ENCODE results near the gene RBM28. TPM values are rescaled to one million over a fixed set of nuclear protein-coding genes. Genes with fewer than 3 reads are reported as not detected.

RBM28 gene
- total RNA-seq, 1 experiment from 2014 or later: 100 TPM

DNA sequence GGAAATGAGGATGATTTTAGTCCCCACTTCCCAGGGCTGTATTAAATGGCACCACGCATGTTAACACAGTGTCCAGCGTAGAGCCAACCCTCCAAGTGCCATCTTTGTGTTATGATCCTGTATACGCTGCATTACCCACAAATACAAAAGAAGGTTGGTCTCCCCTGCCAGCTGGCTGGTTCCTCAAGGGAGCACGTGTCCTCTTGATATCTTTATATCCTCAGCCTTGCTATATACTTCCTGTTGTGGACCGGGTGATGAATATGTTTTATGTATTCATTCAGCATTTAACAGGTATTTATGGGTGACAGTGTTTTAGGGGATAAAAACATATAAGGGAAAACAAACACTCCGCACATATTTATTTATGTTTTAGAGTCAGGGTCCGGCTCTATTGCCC, 41.0 kb upstream of the RBM28 start:
- H3K4me1 ChIP-seq (ENCODE audit: insufficient read depth, low read length, poor library complexity, severe bottlenecking): peaks cover 10% of the 10 kb centered on the region
- H3K9me3 ChIP-seq (ENCODE audit: low read depth, low read length, poor library complexity, severe bottlenecking): no peaks in the 10 kb centered on the region
- no peaks in the 10 kb centered on the region for H3K36me3 ChIP-seq (ENCODE audit: insufficient read depth, low read length, poor library complexity, severe bottlenecking)
- intact Hi-C loops (cut with micrococcal nuclease; ENCODE audit: unreplicated experiment): no loop called here
- no peaks in the 10 kb centered on the region for H3K27me3 ChIP-seq (replicated peaks; ENCODE audit: insufficient read depth, low read depth, low read length, poor library complexity)
- no peak overlapping the region for H3K27ac ChIP-seq (ENCODE audit: low read depth, low read length, poor library complexity, severe bottlenecking)
- H3K4me3 ChIP-seq (ENCODE audit: low read depth, low read length, poor library complexity, severe bottlenecking): no peak overlapping the region
- DNase-seq (ENCODE audit: low spot score): no peak
- ChIA-PET CTCF (interaction anchor here (1.2 kb wide), 1 partner anchor 13 kb away, joined by 6 read pairs; no protein-coding TSS in a partner anchor), POLR2A (ENCODE audit: low non-redundant PET) (no interaction called here)
- no TSS peak for BruUV-seq (replicated peaks)
- TF ChIP-seq, protein P1, sequence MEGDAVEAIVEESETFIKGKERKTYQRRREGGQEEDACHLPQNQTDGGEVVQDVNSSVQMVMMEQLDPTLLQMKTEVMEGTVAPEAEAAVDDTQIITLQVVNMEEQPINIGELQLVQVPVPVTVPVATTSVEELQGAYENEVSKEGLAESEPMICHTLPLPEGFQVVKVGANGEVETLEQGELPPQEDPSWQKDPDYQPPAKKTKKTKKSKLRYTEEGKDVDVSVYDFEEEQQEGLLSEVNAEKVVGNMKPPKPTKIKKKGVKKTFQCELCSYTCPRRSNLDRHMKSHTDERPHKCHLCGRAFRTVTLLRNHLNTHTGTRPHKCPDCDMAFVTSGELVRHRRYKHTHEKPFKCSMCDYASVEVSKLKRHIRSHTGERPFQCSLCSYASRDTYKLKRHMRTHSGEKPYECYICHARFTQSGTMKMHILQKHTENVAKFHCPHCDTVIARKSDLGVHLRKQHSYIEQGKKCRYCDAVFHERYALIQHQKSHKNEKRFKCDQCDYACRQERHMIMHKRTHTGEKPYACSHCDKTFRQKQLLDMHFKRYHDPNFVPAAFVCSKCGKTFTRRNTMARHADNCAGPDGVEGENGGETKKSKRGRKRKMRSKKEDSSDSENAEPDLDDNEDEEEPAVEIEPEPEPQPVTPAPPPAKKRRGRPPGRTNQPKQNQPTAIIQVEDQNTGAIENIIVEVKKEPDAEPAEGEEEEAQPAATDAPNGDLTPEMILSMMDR (conservative IDR thresholded peaks at IDR 0.05; ENCODE audit: low read depth, low read length): no peak
- no peak for TF ChIP-seq EZH2 (IDR thresholded peaks at IDR 0.05; ENCODE audit: borderline replicate concordance, low read depth, low read length, poor library complexity, severe bottlenecking)

DNA sequence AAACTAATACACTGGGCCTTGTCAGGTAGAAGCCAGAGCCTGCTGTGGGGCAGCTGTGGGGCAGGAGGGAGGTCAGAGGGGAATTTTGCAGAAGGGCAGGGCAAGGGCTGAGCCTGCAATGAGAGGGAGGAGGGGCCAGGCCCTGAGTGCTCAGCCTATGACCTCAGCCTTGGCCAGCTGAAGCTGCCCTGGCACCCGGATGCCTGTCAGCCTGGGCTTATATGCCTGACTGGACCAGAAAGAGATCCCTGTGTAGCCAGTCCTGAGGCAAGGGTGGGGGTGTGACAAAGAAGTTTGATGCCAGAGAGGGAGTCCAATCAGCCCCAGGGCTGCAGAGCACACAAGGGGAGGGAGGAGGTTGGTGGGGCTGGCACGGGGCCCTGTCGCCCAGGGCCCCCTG, 40.1 kb upstream of the RBM28 start:
- Histone ChIP-seq H3K4me3 (ENCODE audit: low read depth, low read length, poor library complexity, severe bottlenecking) (no peak overlapping the region), H3K9me3 (ENCODE audit: low read depth, low read length, poor library complexity, severe bottlenecking) (no peaks in the 10 kb centered on the region), H3K4me1 (ENCODE audit: insufficient read depth, low read length, poor library complexity, severe bottlenecking) (peaks cover 10% of the 10 kb centered on the region), H3K27ac (ENCODE audit: low read depth, low read length, poor library complexity, severe bottlenecking) (no peak overlapping the region), H3K27me3 (replicated peaks; ENCODE audit: insufficient read depth, low read depth, low read length, poor library complexity) (no peaks in the 10 kb centered on the region), H3K36me3 (ENCODE audit: insufficient read depth, low read length, poor library complexity, severe bottlenecking) (no peaks in the 10 kb centered on the region)
- no TSS peak for BruUV-seq (replicated peaks)
- ChIA-PET CTCF (interaction anchor here (1.2 kb wide), 1 partner anchor 14 kb away, joined by 6 read pairs; no protein-coding TSS in a partner anchor), POLR2A (ENCODE audit: low non-redundant PET) (no interaction called here)
- intact Hi-C loops (cut with micrococcal nuclease; ENCODE audit: unreplicated experiment): no loop called here
- no peak for DNase-seq (ENCODE audit: low spot score)
- TF ChIP-seq, protein P1 (conservative IDR thresholded peaks at IDR 0.05; ENCODE audit: low read depth, low read length): no peak
- no peak for TF ChIP-seq EZH2 (IDR thresholded peaks at IDR 0.05; ENCODE audit: borderline replicate concordance, low read depth, low read length, poor library complexity, severe bottlenecking)

DNA sequence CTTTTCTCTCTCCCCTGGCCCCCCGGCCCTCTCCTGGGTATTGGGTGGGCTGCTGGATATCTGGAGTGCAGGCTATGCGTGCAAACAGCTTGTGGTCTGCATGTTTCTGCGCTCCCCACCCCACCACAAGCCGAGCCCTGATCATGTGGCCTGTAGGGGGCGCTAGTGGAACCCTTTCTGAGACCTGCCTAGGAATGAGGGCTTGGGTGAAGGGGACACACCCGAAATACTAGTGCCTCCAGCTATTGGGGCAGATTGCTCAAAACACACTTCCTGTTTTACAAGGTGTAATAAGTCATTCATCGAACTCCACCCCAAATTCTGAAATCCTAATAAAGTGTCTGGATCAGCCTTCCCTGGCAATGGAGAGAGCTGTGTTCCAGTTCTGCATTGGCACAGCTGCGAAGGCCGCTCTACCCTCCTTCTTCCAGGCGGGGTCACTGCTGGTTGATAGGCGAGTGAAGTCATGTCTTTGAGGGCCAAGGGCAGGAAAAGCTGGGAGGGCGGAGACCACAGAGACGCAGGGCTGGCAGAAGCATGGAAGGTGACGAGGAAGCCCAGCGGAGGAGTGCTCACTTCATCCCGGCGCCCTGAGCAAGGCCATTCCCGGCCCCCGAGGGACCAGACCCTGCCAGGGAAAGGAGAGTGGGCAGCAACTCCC, 37.6 kb upstream of the RBM28 start:
- Histone ChIP-seq H3K4me1 (ENCODE audit: insufficient read depth, low read length, poor library complexity, severe bottlenecking) (no peaks in the 10 kb centered on the region), H3K36me3 (ENCODE audit: insufficient read depth, low read length, poor library complexity, severe bottlenecking) (no peaks in the 10 kb centered on the region), H3K27ac (ENCODE audit: low read depth, low read length, poor library complexity, severe bottlenecking) (no peak overlapping the region), H3K27me3 (replicated peaks; ENCODE audit: insufficient read depth, low read depth, low read length, poor library complexity) (no peaks in the 10 kb centered on the region), H3K9me3 (ENCODE audit: low read depth, low read length, poor library complexity, severe bottlenecking) (no peaks in the 10 kb centered on the region), H3K4me3 (ENCODE audit: low read depth, low read length, poor library complexity, severe bottlenecking) (no peak overlapping the region)
- intact Hi-C loops (cut with micrococcal nuclease; ENCODE audit: unreplicated experiment): no loop called here
- no peak for TF ChIP-seq EZH2 (IDR thresholded peaks at IDR 0.05; ENCODE audit: borderline replicate concordance, low read depth, low read length, poor library complexity, severe bottlenecking)
- TF ChIP-seq, protein P1 (conservative IDR thresholded peaks at IDR 0.05; ENCODE audit: low read depth, low read length): peak; percentile 87
- CTCF ChIA-PET: interaction anchor here (0.5 to 0.6 kb wide), 2 partner anchors 595 to 1937 kb away, joined by 4 read pairs; no protein-coding TSS in a partner anchor
- POLR2A ChIA-PET (ENCODE audit: low non-redundant PET): interaction anchor here (0.6 kb wide), 1 partner anchor 14 kb away, joined by 4 read pairs; no protein-coding TSS in a partner anchor
- BruUV-seq (replicated peaks): no TSS peak
- peak; percentile 69 for DNase-seq (ENCODE audit: low spot score)

All from A673 (cell line).